Right cardiac atrium (tissue), 5 donors: ENCODE data around the gene SOHLH1. TPM values are rescaled to one million over a fixed set of nuclear protein-coding genes. Genes with fewer than 3 reads are reported as not detected.

Source experiments
- ATAC-seq, 2 donors: fragments of 200-7000 bp; cut with Tn5 transposase; one replicate each; pipeline versions ENCODE4 v1.8.0 to v1.9.1; 2020; ENCODE audit warnings: moderate library complexity in 2 of 2, mild to moderate bottlenecking in 1 of 2
- DNase-seq, 3 donors: peaks; one replicate each; pipeline ENCODE4 v3.0.0-alpha.2; 2020
- H3K27ac ChIP-seq: one replicate; pipeline ENCODE4 v1.5.1; 2013; ENCODE audit warnings: mild to moderate bottlenecking, low read length, control low read depth, moderate library complexity
- H3K27me3 ChIP-seq: one replicate; pipeline ENCODE4 v1.6.1; 2013; ENCODE audit not compliant: control insufficient read depth, insufficient read depth
- H3K4me1 ChIP-seq: one replicate; pipeline ENCODE4 v1.6.1; 2013; ENCODE audit warnings: low read length; ENCODE audit not compliant: control insufficient read depth, insufficient read depth
- H3K4me3 ChIP-seq: one replicate; pipeline ENCODE4 v1.5.1; 2013; ENCODE audit warnings: low read length, control low read depth
- H3K9me3 ChIP-seq: one replicate; pipeline ENCODE4 v1.6.1; 2013; ENCODE audit warnings: low read length; ENCODE audit not compliant: control insufficient read depth
- WGBS: extraction: QIAGEN DNeasy Blood & Tissue Kit; methylation state at CpG from one replicate; pipeline ENCODE4 v1.1.7; 2013; 5-methylcytosine and 5-hydroxymethylcytosine counted together
- intact Hi-C, 4 donors: fragments of 100-400 bp; cut with DNase I; formaldehyde crosslinking; loops; one replicate each; pipeline versions ENCODE4 v1.11.0 to v1.14.0; 2022 to 2023
- polyA plus RNA-seq: library from polyadenylated mRNA; stranded (reverse); fragments of 200-250 nt; gene quantifications from one replicate; pipeline ENCODE4 v1.2.3, GENCODE V29; 2013
- total RNA-seq, 4 donors: library from RNA; stranded (reverse); fragmentation: NEBNext Ultra II Directional; extraction: Animal tissue kit (Norgen Biotek cat#: 25700); gene quantifications; one replicate each; pipeline ENCODE4 v1.2.1, GENCODE V29; 2021
- donor health status: healthy with polysubstance abuse.
- donor health status: DM: no; HTN: yes; CAD: no.
- donor health status: DM: no; HTN: no; CAD: no.
- donor health status: DM: no; HTN: yes; CAD: no; lungs with severe emphysema.
- donor health status: DM: yes; HTN: yes; CAD: no.

Gene SOHLH1
- total and polyA plus RNA-seq, 5 donors, result not detected

DNA sequence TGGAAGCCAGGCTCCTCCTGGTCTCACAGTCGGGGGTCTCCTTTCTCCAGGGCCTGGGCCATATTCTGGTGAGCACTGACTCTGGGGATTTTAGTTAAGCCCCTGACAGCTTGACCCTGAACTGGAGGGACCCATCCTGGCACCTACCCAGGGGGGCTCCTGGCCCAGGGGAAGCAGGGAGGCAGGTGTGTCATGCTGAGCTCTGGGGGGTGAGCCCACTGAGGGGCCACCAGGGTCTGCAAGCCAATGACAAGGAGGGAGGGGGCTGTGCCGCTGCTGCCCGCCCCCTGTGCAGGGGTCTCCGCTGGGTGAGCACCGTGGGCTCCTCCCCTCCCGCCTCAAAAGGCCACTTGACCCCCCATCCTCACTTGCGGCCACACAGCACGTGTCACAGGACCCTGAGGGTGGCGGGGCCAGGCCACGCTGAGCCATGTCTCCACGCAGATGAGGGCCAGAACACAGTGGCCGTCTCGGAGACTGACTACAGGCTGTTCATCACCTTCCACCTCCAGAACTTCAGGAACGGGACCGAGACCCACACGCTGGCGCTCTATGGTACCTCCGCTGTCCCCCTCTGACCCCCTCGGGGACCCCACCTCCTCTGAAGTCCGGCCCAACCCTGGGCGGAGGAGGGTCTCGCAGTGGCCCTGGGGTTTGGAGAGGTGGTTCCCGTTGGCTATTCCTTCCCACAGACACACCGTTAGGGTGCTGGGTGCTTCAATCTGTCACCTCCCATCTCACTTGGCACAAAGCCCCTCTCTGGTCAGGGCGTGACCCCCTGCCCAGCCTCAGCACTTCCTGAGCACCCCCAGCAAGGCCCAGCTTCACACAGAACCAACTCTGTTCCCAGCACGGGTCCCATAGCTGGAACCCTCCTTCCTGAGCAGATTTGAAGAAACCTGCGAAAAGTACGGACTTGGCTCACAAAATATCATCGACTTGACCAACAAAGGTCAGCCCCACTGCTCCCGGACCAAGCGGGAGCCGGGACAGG is 34.2 kb downstream of the SOHLH1 start:
- 80% methylated on average over 32 of the region's 32 CpGs for WGBS
- no peak overlapping the region for H3K27ac ChIP-seq
- no peak for ATAC-seq
- H3K27me3 ChIP-seq, result no peaks in the 10 kb centered on the region
- no peak for DNase-seq
- intact Hi-C loops, result no loop called here
- no peaks in the 10 kb centered on the region for H3K4me1 ChIP-seq
- H3K4me3 ChIP-seq, result no peak overlapping the region
- H3K9me3 ChIP-seq, result no peaks in the 10 kb centered on the region

DNA sequence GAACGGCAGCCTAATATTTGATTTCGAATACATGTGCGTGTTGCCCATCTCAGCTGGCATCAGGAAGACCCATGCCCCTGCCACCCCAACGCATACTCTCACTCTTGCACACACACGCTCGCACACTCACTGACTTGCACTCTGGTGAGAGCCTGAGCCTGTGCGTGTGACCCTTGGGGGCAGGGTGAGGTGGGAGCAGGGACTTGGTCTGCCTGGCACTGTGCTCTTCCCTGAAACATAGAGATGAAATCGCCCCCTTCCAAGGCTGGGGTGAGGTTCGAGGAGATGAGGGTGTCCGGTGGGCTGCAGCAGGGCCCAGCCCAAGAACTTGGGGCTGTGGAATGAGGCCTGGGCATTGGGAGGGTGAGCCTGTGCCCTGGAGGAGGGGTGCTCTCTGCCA is 35.0 kb downstream of the SOHLH1 start:
- 83% methylated on average over 10 of the region's 10 CpGs for WGBS
- no peaks in the 10 kb centered on the region for H3K9me3 ChIP-seq
- ATAC-seq (no peak), DNase-seq (no peak)
- intact Hi-C loops, result no loop called here
- H3K27ac ChIP-seq, result no peak overlapping the region
- no peaks in the 10 kb centered on the region for H3K4me1 ChIP-seq
- H3K4me3 ChIP-seq, result no peak overlapping the region
- no peaks in the 10 kb centered on the region for H3K27me3 ChIP-seq

DNA sequence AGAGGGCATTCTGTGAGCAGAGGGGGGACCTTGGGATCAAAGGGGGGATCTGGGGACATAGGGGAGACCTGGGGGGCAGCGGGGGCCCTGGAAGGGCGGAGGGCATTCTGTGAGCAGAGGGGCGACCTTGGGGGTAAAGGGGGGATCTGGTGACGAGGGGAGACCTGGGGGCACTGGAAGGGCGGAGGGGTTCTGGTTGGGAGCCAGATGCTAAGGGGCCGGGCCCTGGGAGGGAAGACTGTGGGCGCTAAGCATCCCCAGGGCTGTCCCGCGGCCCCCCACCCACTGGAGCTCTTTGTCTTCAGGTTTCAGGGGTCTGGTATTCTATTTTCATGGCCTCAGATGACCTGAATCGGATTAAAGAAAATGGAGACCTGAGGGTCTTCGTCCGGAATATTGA is 35.4 kb downstream of the SOHLH1 start:
- no peak overlapping the region for H3K4me3 ChIP-seq
- no peaks in the 10 kb centered on the region for H3K27me3 ChIP-seq
- H3K27ac ChIP-seq, result no peak overlapping the region
- H3K4me1 ChIP-seq, result no peaks in the 10 kb centered on the region
- intact Hi-C loops, result no loop called here
- DNase-seq (no peak), ATAC-seq (no peak)
- 91% methylated on average over 12 of the region's 12 CpGs for WGBS
- no peaks in the 10 kb centered on the region for H3K9me3 ChIP-seq

GRCh38 chr9:135663451-135663770 is 35.9 kb downstream of the SOHLH1 start:
- DNase-seq, result no peak
- Histone ChIP-seq H3K4me3 (no peak overlapping the region), H3K4me1 (no peaks in the 10 kb centered on the region), H3K9me3 (no peaks in the 10 kb centered on the region), H3K27ac (no peak overlapping the region), H3K27me3 (no peaks in the 10 kb centered on the region)
- 70% methylated on average over 3 of the region's 3 CpGs for WGBS
- ATAC-seq, result no peak
- intact Hi-C loops, result no loop called here

GRCh38 chr9:135662758-135663450 is 36.4 kb downstream of the SOHLH1 start, which contains the start of gene LCN9:
TSS of gene LCN9 (plus strand) at chr9:135663309. CDS start at chr9:135663322, 13 bp downstream.
- DNase-seq (peak; percentile 65 to 79 (median 74)), ATAC-seq (peak; percentile 73 to 85)
- WGBS, result 40% methylated on average over 25 of the region's 25 CpGs

DNA sequence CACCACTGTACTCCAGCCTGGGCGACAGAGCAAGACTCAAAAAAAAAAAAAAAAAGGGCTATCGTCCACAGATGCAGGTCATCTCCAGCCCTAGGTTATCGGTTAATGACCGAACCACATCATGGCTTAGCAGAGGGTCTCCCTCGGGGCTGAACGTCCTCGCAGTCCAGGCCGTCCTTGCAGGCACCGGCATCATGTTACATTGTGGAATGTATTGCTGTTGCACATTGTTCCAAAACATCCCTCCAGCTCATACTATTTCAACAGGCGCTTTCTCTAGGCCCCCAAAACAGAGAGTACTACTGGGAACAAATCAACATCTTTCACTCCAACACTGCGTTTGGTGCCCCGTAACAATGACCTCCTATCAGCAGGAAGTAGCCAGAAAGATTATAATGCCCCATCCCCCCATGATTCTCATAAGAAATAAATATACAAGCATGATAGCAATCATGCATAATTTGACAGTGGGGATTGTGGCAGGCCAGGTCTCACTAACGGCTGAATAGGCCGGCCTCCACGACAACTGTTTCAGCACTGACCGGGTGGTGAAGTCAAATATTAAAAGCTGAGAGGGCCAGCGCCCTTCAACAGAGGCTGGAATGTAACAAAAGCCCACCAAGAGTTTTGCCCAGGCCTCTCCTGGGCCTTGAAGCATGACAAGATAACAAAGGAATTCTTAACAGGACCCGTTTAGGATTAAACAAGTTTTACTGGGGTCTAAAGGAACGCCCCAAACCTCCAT is 37.3 kb downstream of the SOHLH1 start:
- H3K9me3 ChIP-seq, result no peaks in the 10 kb centered on the region
- 35% methylated on average over 19 of the region's 19 CpGs for WGBS
- no peak overlapping the region for H3K27ac ChIP-seq
- H3K4me1 ChIP-seq, result no peaks in the 10 kb centered on the region
- intact Hi-C loops, result no loop called here
- H3K4me3 ChIP-seq, result no peak overlapping the region
- no peak for ATAC-seq
- no peak for DNase-seq
- no peaks in the 10 kb centered on the region for H3K27me3 ChIP-seq

More at GRCh38 chr9:135662758-135663450, 36.4 kb downstream of the SOHLH1 start, which contains the start of gene LCN9:
- intact Hi-C loops, result no loop called here
- H3K27me3 ChIP-seq, result no peaks in the 10 kb centered on the region
- no peaks in the 10 kb centered on the region for H3K4me1 ChIP-seq
- H3K9me3 ChIP-seq, result no peaks in the 10 kb centered on the region
- no peak within 1 kb of the TSS for H3K27ac ChIP-seq
- H3K4me3 ChIP-seq, result no peak within 1 kb of the TSS

GRCh38 chr9:135660407-135660806 is 38.9 kb downstream of the SOHLH1 start:
- DNase-seq, result no peak
- no peak overlapping the region for H3K4me3 ChIP-seq
- no peaks in the 10 kb centered on the region for H3K4me1 ChIP-seq
- WGBS, result 93% methylated on average over 22 of the region's 22 CpGs
- no peaks in the 10 kb centered on the region for H3K27me3 ChIP-seq
- no peaks in the 10 kb centered on the region for H3K9me3 ChIP-seq
- H3K27ac ChIP-seq, result no peak overlapping the region
- ATAC-seq, result no peak
- intact Hi-C loops, result no loop called here

DNA sequence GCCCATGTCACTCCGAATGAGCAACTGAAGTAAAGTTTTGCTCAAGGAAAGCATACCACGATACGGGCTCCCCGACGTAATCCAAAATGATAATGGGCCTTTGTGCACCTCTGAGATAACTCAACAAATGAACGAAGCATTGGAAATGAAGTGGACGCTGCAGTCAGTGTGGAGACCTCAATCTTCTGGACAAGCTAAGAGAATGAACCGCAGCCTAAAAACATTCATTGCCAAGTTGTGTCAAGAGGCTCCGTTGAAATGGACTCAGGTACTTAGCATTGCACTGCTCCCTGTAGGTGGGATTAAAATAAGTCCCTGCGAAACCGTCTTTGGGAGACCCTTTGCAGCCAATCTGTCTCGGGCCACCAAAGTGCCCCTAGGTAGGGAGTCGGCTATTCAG is 40.0 kb downstream of the SOHLH1 start:
- no peaks in the 10 kb centered on the region for H3K9me3 ChIP-seq
- no peak overlapping the region for H3K4me3 ChIP-seq
- no peak overlapping the region for H3K27ac ChIP-seq
- no peak for DNase-seq
- no peak for ATAC-seq
- H3K27me3 ChIP-seq, result no peaks in the 10 kb centered on the region
- WGBS, result 88% methylated on average over 13 of the region's 13 CpGs
- intact Hi-C loops, result no loop called here
- H3K4me1 ChIP-seq, result no peaks in the 10 kb centered on the region

DNA sequence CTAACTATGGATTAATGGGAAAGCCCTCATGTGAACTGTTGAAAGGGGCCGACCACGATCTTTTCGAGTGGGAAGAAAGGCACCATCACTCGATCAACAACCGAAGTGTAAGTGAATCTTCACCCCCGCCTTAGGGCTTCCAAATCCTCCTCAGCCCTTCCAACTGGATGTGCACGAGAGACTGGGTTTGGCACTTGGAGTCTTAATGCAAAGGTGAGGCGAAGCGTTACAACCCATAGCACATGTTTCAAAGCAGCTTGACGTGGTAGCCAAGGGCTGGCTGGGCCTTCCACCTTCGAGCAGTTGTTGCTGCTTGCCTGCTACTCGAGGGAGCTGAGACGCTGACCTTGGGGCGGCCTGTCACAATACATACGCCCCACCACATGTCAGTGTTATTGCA is 41.9 kb downstream of the SOHLH1 start:
- intact Hi-C loops, result no loop called here
- no peaks in the 10 kb centered on the region for H3K4me1 ChIP-seq
- DNase-seq (no peak), ATAC-seq (no peak)
- H3K27me3 ChIP-seq, result no peaks in the 10 kb centered on the region
- H3K9me3 ChIP-seq, result no peaks in the 10 kb centered on the region
- 87% methylated on average over 15 of the region's 15 CpGs for WGBS
- H3K27ac ChIP-seq, result no peak overlapping the region
- H3K4me3 ChIP-seq, result no peak overlapping the region

DNA sequence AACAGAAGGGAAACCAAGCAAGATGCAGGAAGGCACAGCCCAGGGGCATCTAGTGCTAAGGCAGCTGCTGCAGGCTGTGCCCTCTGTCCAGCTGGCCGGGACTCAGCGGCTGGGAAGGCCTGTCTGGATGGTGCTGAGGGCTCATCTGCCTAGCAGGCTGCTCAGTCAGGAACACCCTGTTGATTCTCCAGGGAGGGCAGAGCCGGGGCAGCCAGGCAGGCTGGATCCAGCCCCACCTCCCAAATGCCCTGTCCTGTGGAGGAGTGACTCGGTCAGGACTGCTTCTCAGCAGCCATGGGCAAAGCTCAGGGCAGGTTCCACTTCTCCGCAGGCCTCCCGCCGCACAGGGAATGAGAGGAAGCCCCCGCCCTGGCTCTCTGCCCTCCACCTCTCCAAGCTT is 44.0 kb downstream of the SOHLH1 start:
- H3K27me3 ChIP-seq, result no peaks in the 10 kb centered on the region
- intact Hi-C loops, result no loop called here

DNA sequence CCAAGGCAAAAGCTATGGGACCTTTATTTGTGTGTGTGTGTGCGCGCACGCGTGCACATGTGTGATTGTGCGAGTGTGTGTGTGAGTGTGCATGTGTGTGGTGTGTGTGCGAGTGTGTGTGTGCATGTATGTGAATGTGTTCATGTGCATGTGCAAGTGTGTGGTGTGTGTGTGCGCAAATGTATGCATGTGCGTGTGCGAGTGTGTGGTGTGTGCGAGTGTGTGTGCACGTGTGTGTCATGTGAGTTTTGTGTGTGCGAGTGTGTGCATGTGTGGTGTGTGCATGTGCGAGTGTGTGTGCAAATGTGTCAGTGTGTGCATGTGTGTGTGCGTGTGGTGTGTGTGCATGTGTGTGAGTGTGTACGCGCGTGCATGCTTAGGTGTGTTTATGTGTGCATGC is 48.9 kb downstream of the SOHLH1 start:
- 92% methylated on average over 17 of the region's 17 CpGs for WGBS
- no peaks in the 10 kb centered on the region for H3K27me3 ChIP-seq
- ATAC-seq (no peak), DNase-seq (no peak)
- H3K4me1 ChIP-seq, result no peaks in the 10 kb centered on the region
- intact Hi-C loops, result no loop called here
- H3K27ac ChIP-seq, result no peak overlapping the region
- no peak overlapping the region for H3K4me3 ChIP-seq
- peaks cover 12% of the 10 kb centered on the region for H3K9me3 ChIP-seq

More for the DNA sequence above, 44.0 kb downstream of the SOHLH1 start:
- no peak overlapping the region for H3K27ac ChIP-seq
- DNase-seq (no peak), ATAC-seq (no peak)
- H3K4me1 ChIP-seq, result no peaks in the 10 kb centered on the region
- WGBS, result 73% methylated on average over 8 of the region's 8 CpGs
- no peak overlapping the region for H3K4me3 ChIP-seq
- no peaks in the 10 kb centered on the region for H3K9me3 ChIP-seq
